IgD-negative memory B cell (primary cell): ENCODE data around the gene SIPA1L3. TPM values are rescaled to one million over a fixed set of nuclear protein-coding genes. Genes with fewer than 3 reads are reported as not detected.

ENCODE experiments used
- H3K27ac Mint-ChIP-seq, 3 donors: one replicate each; pipeline ENCODE4 v1.8.0; 2020 to 2022; ENCODE audit warnings: mild to moderate bottlenecking in 3 of 3, mixed read lengths in 3 of 3, moderate library complexity in 1 of 3
- H3K27me3 Mint-ChIP-seq: one replicate; pipeline ENCODE4 v1.8.0; 2021; ENCODE audit warnings: mixed read lengths
- H3K36me3 Mint-ChIP-seq: one replicate; pipeline ENCODE4 v1.8.0; 2020; ENCODE audit warnings: mild to moderate bottlenecking, mixed read lengths
- H3K4me1 Mint-ChIP-seq, 3 donors: one replicate each; pipeline ENCODE4 v1.8.0; 2020 to 2022; ENCODE audit warnings: mixed read lengths in 3 of 3, mild to moderate bottlenecking in 1 of 3
- H3K4me3 Mint-ChIP-seq, 4 donors: one replicate each; pipeline ENCODE4 v1.8.0; 2020 to 2022; ENCODE audit warnings: mild to moderate bottlenecking in 4 of 4, mixed read lengths in 4 of 4, moderate library complexity in 3 of 4
- H3K9me3 Mint-ChIP-seq, 3 donors: one replicate each; pipeline ENCODE4 v1.8.0; 2020 to 2021; ENCODE audit warnings: mixed read lengths in 3 of 3, mild to moderate bottlenecking in 1 of 3
- polyA plus RNA-seq: library from polyadenylated mRNA; unstranded; fragments of 300-500 nt; fragmentation: Illumina TruSeq; gene quantifications from one replicate; pipeline ENCODE4 v1.2.3, GENCODE V29; 2021

The SIPA1L3 gene
- polyA plus RNA-seq, 1 donor from 2014 or later = 13.6 TPM

DNA sequence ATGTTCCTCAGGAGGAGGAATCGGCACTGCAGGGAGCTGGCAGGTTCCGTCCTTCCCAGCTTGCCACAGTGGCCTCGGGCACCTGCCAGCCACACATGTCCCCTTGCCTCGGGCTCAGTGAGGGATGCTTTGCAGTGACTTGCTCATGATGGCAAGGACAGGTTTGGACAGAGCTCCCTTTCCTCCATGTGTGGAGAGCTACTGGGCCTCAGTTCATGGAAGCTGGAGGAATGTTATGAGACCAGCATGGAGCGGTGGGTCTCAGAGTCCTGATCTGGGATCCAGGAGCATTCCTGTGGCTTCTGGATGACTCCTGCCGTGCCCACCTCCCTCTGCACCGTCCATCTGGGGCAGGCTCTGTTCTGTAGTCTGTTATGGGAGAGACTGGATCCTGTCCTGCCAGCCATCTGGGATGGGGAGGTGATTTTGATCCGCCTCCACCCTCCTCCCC lies 59.2 kb downstream of the SIPA1L3 start:
- H3K9me3 Mint-ChIP-seq = peaks cover under 1 to 4% (median 4%) of the 10 kb centered on the region in 3 donors
- H3K4me3 Mint-ChIP-seq = peak overlapping the region in 1 of 4 donors; percentile 72
- H3K4me1 Mint-ChIP-seq = peaks cover 31 to 38% (median 37%) of the 10 kb centered on the region in 3 donors
- peak overlapping the region in 1 of 3 donors; percentile 56 for H3K27ac Mint-ChIP-seq
- peaks cover 14% of the 10 kb centered on the region for H3K36me3 Mint-ChIP-seq
- no peaks in the 10 kb centered on the region for H3K27me3 Mint-ChIP-seq

DNA sequence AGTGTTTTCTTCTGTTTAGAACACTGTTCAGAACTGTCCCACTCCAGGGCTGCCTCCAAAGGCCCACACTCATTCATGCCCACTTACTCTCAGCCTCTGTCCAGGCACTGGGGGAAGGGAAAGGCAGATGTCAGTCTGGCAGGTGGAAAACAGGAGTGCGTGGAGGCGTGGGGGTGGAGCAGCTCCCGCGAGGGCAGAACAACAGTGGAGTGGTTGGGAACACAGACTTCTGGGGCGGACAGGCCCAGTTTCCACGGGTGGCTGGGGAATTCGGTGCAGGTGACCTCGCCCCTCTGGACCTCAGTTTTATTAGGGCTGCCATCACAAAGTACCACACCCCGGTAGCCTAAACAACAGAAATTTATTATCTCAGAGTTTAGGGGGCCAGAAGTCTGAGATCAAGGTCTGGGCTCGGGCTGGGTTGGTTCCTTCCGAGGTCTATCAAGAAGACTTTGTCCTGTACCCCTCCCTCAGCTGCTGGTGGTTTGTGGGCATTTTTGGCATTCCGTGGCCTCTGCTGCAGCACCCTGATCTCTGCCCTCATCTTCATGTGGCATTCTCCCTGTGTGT lies 59.7 kb downstream of the SIPA1L3 start:
- H3K27ac Mint-ChIP-seq = no peak overlapping the region
- H3K4me3 Mint-ChIP-seq = no peak overlapping the region
- peaks cover 0 to 2% (median 0%) of the 10 kb centered on the region in 3 donors for H3K9me3 Mint-ChIP-seq
- peaks cover 28 to 35% (median 33%) of the 10 kb centered on the region in 3 donors for H3K4me1 Mint-ChIP-seq
- H3K27me3 Mint-ChIP-seq = no peaks in the 10 kb centered on the region
- H3K36me3 Mint-ChIP-seq = peaks cover 12% of the 10 kb centered on the region

DNA sequence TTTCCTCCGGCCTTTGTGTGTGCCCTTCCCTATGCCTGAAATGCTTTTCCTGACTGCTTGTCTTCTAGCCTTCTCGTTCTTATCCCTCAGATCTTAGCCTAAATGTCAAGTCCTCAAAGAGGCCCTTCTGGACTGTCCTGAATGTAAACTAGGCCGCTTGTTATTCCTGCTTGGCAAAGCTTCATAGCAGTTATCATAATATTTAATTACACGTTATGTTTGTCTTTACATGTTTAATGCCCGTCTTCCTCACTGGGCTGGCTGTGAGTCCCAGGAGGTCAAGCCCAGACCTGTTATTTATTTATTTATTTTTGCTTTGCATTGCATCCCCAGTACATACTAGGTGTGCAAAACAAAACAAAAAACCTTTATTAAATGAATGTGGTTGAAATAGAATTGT lies 62.7 kb downstream of the SIPA1L3 start:
- H3K4me3 Mint-ChIP-seq = no peak overlapping the region
- H3K4me1 Mint-ChIP-seq = peaks cover 30 to 33% (median 32%) of the 10 kb centered on the region in 3 donors
- peaks cover 15% of the 10 kb centered on the region for H3K36me3 Mint-ChIP-seq
- no peak overlapping the region for H3K27ac Mint-ChIP-seq
- H3K27me3 Mint-ChIP-seq = no peaks in the 10 kb centered on the region
- H3K9me3 Mint-ChIP-seq = peaks cover 0 to 2% (median 0%) of the 10 kb centered on the region in 3 donors

DNA sequence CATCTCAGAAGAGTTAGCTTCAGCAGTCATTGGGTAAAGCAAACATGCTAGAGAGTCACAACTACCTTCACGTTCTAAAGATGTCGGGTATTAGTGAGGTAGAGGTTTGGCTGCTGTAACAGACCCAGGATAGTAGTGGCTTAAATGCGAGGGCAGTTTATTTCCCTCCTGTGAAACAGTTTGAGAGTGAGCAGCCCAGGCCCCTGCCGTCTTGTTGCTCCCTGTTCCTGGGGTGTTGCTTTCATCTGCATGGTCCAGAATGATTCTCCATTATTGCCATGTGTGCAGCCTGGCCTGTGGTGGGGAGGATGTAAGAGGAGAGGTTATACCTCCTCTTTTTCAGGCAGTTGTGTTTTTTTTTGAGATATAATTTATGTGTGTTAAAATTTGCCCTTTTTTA lies 63.7 kb downstream of the SIPA1L3 start:
- Mint-ChIP-seq H3K4me1 (peaks cover 39 to 41% (median 40%) of the 10 kb centered on the region in 3 donors), H3K27me3 (no peaks in the 10 kb centered on the region), H3K27ac (no peak overlapping the region), H3K36me3 (peaks cover 18% of the 10 kb centered on the region), H3K9me3 (peaks cover 0 to 2% (median 0%) of the 10 kb centered on the region in 3 donors), H3K4me3 (no peak overlapping the region)

DNA sequence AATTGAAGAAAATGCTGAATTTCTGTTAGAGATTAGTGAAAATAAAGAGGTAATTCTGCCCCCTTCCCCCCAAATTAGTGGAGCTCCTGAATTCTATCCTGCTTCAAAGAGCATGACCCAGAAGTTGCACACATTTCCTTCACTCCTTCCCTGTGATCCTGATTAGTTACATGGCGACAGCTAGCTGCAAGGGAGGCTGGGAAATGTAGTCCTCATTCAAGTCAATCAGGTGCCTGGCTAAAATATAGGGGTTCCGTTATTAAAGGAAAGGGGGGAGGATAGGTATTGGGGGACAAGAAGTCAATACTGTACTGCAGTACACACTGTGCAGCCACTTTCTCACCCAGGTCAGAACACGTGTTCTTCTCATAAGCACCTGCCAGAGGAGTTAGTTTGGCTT lies 65.8 kb downstream of the SIPA1L3 start:
- Mint-ChIP-seq H3K27me3 (no peaks in the 10 kb centered on the region), H3K27ac (no peak overlapping the region), H3K36me3 (peaks cover 18% of the 10 kb centered on the region), H3K9me3 (peaks cover 0 to 2% (median 0%) of the 10 kb centered on the region in 3 donors), H3K4me1 (peaks cover 44 to 51% (median 46%) of the 10 kb centered on the region in 3 donors), H3K4me3 (peak overlapping the region in 2 of 4 donors; percentile 41 to 48)

DNA sequence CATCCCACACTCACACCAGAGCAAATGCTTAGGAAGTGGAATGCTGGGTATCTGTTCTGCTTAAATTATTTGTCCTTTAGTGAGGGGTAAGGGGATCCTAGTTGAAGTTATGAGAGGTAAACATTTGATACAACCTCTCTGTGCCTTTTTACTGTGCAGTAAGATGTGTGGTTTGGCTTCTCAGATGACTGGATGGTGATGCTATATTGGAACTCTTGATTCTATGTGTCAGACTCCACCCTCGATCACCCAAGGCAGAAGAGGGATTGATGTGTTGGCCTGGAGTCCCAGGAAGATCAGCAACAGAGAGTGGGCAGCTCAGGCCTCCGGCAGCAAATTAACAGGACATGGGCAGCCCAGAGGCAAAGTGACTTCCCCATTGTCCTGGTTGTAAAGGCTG lies 66.7 kb downstream of the SIPA1L3 start:
- peak overlapping the region in 2 of 4 donors; percentile 77 to 79 for H3K4me3 Mint-ChIP-seq
- peak overlapping the region; percentile 90 to 95 (median 92) for H3K27ac Mint-ChIP-seq
- H3K4me1 Mint-ChIP-seq = peaks cover 46 to 49% (median 47%) of the 10 kb centered on the region in 3 donors
- H3K27me3 Mint-ChIP-seq = no peaks in the 10 kb centered on the region
- H3K36me3 Mint-ChIP-seq = peaks cover 17% of the 10 kb centered on the region
- H3K9me3 Mint-ChIP-seq = peaks cover 0 to 2% (median 0%) of the 10 kb centered on the region in 3 donors

DNA sequence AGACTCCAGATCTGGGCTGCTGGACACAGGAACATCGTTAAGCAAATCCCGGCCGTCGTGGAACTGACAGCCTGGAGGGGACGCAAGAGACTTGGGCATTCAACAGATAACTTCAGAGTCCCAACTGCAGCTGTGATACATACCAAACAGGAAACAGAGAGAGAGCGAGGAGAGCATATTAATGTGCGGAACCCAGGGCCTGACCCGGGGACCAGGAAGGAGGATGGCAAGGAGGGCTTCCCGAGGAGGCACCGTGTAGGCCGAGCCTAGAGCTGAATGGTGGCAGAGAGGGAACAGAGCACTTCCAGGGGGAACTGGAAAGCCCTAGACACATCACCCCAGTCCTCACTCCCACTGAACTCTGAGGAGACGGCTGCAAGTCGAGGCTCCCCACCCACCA lies 68.1 kb downstream of the SIPA1L3 start:
- Mint-ChIP-seq H3K4me1 (peaks cover 52 to 53% (median 53%) of the 10 kb centered on the region in 3 donors), H3K27me3 (peaks cover under 1% of the 10 kb centered on the region), H3K4me3 (peak overlapping the region; percentile 44 to 89 (median 84)), H3K36me3 (peaks cover 13% of the 10 kb centered on the region), H3K27ac (peak overlapping the region; percentile 91 to 96 (median 92)), H3K9me3 (peaks cover 0 to 2% (median 0%) of the 10 kb centered on the region in 3 donors)

DNA sequence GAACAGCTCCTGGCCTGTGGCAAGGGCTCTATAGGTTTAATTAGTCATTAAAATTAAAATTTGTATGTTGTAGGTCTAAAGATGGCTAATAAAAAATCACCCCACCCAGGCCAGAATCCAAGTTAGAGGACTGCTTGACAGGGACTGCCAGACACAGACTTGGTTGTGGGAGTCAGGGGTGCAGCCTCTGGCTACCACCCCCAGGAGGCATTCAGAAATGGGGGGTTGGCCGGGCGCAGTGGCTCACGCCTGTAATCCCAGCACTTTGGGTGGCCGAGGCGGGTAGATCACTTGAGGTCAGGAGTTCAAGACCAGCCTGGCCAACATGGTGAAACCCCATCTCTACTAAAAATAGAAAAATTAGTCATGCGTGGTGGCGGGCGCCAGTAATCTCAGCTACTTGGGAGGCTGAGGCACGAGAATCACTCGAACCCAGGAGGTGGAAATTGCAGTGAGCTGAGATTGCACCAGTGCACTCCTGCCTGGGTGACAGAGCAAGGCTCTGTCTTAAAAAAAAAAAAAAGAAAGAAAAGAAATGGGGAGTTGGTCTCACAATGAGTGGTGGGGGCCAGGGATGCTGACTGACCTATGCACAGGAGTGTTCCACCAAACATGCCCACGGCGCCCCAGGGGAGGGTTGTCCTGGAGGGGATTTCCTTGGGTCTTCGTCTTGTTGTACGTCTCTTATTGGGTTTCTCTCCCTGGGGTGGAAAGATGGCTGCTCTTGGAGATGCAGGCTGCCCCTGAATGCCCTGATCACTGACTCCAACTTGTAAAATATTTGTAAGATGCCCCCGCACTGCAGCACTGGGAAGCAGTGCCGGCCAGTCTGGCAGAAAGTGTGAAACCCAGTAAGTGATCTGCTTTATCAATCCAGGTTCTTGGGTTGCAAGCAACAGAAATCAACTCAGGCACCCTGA lies 68.8 kb downstream of the SIPA1L3 start:
- Mint-ChIP-seq H3K27ac (peak overlapping the region; percentile 91 to 96 (median 92)), H3K27me3 (peaks cover 1% of the 10 kb centered on the region), H3K4me3 (peak overlapping the region; percentile 5 to 89 (median 84)), H3K4me1 (peaks cover 59 to 61% (median 61%) of the 10 kb centered on the region in 3 donors), H3K36me3 (peaks cover 13% of the 10 kb centered on the region), H3K9me3 (peaks cover 0 to 2% (median 0%) of the 10 kb centered on the region in 3 donors)

DNA sequence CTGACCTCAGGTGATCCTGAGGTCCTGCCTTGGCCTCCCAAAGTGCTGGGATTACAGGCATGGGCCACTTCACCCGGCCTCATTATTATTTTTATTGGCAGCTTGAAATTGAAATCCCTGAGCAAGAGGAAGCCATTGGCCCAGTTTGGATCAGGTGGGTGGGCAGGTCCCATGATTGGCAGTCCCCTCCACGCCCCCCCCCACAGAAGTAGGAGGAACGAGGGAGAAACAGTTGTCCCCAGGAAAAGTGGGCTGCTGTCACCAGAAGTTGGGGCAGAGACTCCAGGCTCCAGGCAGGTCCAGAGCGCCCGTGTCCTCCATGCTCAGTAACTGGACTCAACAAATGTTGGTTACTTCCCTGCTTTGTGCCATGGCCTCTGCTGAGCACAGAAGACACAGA lies 70.4 kb downstream of the SIPA1L3 start:
- H3K4me1 Mint-ChIP-seq = peaks cover 57 to 64% (median 63%) of the 10 kb centered on the region in 3 donors
- peak overlapping the region in 1 of 4 donors; percentile 72 for H3K4me3 Mint-ChIP-seq
- H3K27ac Mint-ChIP-seq = peak overlapping the region; percentile 92 to 99 (median 93)
- peaks cover 8% of the 10 kb centered on the region for H3K36me3 Mint-ChIP-seq
- H3K9me3 Mint-ChIP-seq = no peaks in the 10 kb centered on the region
- H3K27me3 Mint-ChIP-seq = peaks cover 1% of the 10 kb centered on the region

DNA sequence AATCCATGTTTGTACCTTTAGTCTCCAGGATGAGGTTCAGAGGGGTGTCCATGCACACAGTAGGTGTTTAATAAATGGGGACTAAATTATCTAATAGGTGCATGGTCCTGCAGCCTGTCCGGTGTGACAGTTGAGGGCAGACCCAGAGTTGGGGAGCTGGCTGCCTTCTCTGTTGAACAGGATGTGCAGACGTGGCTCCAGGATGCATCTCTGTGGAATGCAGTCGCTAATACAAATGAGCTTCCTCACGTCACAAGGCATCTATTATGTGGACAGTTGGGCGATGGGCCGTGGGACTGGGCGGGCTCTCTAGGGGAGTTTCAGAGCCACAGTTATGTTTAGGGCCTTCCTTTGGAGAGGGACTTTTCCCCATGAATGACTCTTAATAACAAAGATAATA lies 71.0 kb downstream of the SIPA1L3 start:
- no peaks in the 10 kb centered on the region for H3K9me3 Mint-ChIP-seq
- H3K4me1 Mint-ChIP-seq = peaks cover 57 to 65% (median 63%) of the 10 kb centered on the region in 3 donors
- H3K27ac Mint-ChIP-seq = peak overlapping the region; percentile 92 to 99 (median 93)
- peak overlapping the region in 3 of 4 donors; percentile 72 to 86 (median 73) for H3K4me3 Mint-ChIP-seq
- H3K36me3 Mint-ChIP-seq = peaks cover 9% of the 10 kb centered on the region
- H3K27me3 Mint-ChIP-seq = peaks cover 1% of the 10 kb centered on the region

DNA sequence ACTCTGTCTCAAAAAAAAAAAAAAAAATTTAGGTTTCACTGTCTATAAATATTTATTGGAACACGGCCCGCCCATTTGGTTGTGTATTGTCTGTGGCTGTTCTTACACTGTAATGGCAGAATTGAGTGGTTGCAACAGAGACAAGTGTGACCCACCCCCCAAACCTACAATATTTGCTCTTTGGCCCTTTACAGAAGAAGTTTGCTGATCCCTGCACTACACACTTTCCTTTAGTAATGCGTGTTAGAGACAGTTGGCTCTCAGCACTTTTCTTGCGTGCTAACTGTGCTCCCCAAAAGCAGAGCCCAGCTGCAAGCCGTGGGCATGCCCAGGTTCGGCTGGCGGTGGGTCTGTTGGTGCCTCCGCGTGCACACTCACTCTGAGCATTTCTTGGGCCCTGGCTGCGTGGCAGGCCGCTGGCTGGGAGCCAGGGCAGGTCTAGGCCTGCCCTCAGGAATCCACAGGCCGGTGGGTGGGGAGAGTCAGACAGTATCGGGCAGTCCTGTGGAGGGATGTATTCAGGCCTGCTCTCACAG lies 72.6 kb downstream of the SIPA1L3 start:
- H3K27me3 Mint-ChIP-seq = peaks cover 1% of the 10 kb centered on the region

DNA sequence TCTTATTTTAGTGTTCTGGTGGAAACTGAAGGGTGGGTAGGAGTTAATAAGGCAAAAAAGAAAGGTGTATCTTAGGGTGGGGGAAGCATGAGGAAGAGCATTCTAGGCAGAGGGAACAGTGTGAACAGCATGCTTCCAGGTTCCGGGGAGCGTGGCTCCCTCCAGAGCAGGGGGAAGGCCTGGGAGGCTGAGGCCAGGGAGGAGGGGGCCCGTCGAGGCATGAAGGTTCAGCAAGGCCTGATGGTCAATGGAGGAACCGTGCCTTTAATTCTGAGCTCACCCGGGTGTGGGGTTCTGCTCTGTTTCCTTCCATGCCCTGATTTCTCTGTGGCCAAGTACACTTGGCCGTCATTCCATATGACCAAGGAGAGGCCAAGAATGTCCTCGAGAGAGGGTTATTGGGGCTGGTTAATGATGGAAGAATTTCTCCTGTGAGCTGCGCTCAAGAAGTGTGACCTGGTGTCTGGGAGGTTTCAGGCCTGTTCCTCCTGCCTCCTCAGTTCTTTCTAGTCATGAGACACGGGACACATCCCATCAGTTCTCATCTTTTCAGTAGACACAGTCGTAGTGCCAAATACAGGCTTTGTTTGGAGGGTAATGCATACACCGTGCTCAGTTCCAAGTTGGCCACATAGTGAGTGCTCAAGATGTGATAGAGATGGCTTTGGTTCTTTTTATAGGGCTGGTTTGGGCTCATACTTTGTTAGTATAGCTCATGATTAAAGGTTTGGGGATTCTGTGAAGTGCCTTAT lies 73.6 kb downstream of the SIPA1L3 start:
- Mint-ChIP-seq H3K4me3 (peak overlapping the region in 3 of 4 donors; percentile 59 to 89 (median 85)), H3K27ac (peak overlapping the region; percentile 92 to 99 (median 97)), H3K9me3 (no peaks in the 10 kb centered on the region), H3K27me3 (peaks cover 1% of the 10 kb centered on the region), H3K36me3 (peaks cover 4% of the 10 kb centered on the region), H3K4me1 (peaks cover 54 to 63% (median 59%) of the 10 kb centered on the region in 3 donors)

More for the DNA sequence above, 72.6 kb downstream of the SIPA1L3 start:
- H3K4me1 Mint-ChIP-seq = peaks cover 54 to 66% (median 61%) of the 10 kb centered on the region in 3 donors
- peak overlapping the region; percentile 92 to 99 (median 97) for H3K27ac Mint-ChIP-seq
- H3K36me3 Mint-ChIP-seq = peaks cover 7% of the 10 kb centered on the region
- no peaks in the 10 kb centered on the region for H3K9me3 Mint-ChIP-seq
- H3K4me3 Mint-ChIP-seq = peak overlapping the region; percentile 48 to 89 (median 72)

DNA sequence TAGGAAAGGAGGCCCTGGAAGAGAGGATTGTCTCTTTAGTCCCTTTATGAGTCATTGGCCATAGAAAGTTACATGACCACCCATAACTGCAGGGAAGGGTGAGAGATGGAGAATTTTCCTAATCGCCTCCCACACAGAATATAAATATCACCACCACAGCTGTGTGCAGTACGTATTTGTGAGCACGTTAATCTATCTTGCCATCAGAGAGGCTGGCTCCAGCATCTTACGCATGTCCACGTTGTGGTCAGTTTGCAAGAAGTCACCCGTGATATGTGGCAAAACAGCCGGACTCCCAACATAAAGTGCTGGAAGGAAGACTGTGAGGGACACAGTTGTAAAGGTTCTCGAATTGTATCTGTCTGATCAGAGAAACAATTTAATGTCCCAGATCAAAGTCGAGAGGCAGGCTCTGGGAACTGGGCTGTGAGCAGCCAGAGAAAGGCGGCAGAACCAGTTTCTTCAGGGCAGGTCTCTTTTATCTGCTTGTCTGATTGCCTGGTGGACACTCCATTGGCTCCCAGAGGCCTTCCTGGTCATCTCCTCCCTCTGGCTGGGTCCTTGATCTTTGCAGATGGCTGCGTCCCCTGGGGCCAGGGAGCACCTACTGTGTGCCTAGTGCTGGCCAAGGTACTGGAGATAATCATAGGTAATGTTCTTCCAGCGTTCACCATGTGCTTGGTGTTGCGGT lies 74.9 kb downstream of the SIPA1L3 start:
- Mint-ChIP-seq H3K9me3 (no peaks in the 10 kb centered on the region), H3K4me3 (peak overlapping the region in 3 of 4 donors; percentile 59 to 83 (median 63)), H3K27me3 (peaks cover 1% of the 10 kb centered on the region), H3K36me3 (peaks cover 1% of the 10 kb centered on the region), H3K27ac (peak overlapping the region in 2 of 3 donors; percentile 61 to 80), H3K4me1 (peaks cover 56 to 68% (median 63%) of the 10 kb centered on the region in 3 donors)
